ENCODE results near the gene UFD1.

Gene UFD1

DNA sequence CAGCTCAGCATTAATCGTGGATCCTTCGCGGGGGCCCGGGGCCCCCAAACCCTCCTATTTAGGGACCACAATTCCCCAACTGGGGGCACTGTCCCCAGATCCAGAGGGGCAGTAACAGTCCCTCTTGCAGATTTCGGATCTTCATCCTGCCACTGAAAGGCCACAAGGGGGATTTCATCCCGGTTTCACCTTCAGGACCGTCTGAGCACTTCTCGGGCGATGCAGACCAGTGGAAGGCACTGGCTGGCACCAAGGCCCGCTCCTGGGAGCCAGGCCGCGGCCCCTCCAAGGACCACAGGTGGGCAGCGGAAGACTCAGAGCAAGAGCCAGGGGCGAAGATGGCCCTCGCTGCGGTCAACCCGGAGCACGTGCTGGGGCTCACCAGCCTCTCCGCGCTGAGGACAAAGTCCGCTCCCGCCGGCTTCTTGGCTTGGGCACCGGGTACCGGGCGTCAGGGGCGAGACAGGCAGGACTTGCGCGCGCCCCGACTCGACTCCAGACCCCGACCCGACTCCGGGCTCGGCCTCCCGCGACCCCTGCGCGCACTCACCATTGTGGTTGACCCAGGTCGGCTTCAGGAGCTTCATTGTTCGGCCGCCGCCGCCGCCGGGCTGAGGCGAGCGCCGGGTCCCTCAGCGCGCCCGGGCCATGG is 48.0 kb downstream of the UFD1 start:
- no peak for TF ChIP-seq SIN3A (IDR thresholded peaks at IDR 0.05; ENCODE audit: borderline replicate concordance, insufficient read depth, low read length)
- no peak for TF ChIP-seq FOXP2 (optimal IDR thresholded peaks at IDR 0.05; ENCODE audit: borderline replicate concordance, extremely low read depth, extremely low read length, insufficient read depth)
- TF ChIP-seq, protein P1, sequence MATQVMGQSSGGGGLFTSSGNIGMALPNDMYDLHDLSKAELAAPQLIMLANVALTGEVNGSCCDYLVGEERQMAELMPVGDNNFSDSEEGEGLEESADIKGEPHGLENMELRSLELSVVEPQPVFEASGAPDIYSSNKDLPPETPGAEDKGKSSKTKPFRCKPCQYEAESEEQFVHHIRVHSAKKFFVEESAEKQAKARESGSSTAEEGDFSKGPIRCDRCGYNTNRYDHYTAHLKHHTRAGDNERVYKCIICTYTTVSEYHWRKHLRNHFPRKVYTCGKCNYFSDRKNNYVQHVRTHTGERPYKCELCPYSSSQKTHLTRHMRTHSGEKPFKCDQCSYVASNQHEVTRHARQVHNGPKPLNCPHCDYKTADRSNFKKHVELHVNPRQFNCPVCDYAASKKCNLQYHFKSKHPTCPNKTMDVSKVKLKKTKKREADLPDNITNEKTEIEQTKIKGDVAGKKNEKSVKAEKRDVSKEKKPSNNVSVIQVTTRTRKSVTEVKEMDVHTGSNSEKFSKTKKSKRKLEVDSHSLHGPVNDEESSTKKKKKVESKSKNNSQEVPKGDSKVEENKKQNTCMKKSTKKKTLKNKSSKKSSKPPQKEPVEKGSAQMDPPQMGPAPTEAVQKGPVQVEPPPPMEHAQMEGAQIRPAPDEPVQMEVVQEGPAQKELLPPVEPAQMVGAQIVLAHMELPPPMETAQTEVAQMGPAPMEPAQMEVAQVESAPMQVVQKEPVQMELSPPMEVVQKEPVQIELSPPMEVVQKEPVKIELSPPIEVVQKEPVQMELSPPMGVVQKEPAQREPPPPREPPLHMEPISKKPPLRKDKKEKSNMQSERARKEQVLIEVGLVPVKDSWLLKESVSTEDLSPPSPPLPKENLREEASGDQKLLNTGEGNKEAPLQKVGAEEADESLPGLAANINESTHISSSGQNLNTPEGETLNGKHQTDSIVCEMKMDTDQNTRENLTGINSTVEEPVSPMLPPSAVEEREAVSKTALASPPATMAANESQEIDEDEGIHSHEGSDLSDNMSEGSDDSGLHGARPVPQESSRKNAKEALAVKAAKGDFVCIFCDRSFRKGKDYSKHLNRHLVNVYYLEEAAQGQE (IDR thresholded peaks at IDR 0.05; ENCODE audit: insufficient read depth in 1 of 2, low read depth in 2 of 2, low read length in 2 of 2), result no peak
- no peak; the same call in 1 of the 2 replicates for TF ChIP-seq TAF1 (IDR thresholded peaks at IDR 0.05; ENCODE audit: borderline replicate concordance, insufficient read depth, low read length)
- TF ChIP-seq POLR2AphosphoS5 (IDR thresholded peaks at IDR 0.05; ENCODE audit: low read depth, low read length), result no peak

DNA sequence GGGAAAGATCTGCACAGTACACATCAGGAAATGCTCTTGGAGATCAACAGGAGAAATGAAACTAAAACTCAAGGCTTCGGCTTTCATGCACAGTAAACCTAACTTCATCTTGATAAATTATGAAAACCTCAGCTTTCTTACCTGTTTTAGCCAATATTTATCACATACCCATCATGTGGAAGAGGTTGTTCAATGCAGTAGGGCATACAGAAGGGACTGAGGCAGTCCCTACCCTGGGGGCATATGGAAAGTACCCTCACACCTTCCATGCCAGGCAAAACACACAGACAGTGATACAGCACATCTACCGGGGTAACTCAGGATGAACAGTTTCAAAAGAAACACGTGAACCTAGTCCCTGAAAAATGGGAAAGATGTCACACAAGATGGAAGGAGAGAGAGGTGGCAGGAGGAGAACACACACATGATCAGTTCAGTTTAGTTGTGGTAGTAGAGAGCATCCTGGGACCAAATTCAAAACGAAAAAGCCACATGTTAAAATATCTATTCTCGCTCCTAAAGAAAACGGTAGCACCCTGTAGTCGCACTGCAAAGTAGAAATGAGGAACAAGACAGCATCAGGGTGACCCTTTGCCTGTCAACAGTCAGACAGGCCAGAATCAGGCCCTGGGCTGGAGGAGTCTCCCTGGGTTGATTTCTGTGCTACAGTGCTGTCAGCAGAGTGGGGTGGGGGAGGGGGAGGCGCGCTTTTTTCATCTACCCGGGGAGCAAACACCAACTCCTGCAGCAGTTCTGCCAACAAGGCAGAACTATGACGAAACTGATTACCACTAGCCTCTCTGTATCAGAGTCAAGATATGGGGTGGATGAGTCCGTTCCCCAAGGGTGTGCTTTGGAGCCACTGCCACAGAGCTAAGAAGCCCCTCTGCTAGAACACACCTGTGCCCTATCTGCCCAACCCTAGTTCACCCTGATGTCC is 48.8 kb downstream of the UFD1 start:
- TF ChIP-seq SIN3A (IDR thresholded peaks at IDR 0.05; ENCODE audit: borderline replicate concordance, insufficient read depth, low read length) (no peak), FOXP2 (optimal IDR thresholded peaks at IDR 0.05; ENCODE audit: borderline replicate concordance, extremely low read depth, extremely low read length, insufficient read depth) (no peak), POLR2AphosphoS5 (IDR thresholded peaks at IDR 0.05; ENCODE audit: low read depth, low read length) (no peak), TAF1 (IDR thresholded peaks at IDR 0.05; ENCODE audit: borderline replicate concordance, insufficient read depth, low read length) (no peak)
- TF ChIP-seq, protein P1 (IDR thresholded peaks at IDR 0.05; ENCODE audit: insufficient read depth in 1 of 2, low read depth in 2 of 2, low read length in 2 of 2), result no peak

DNA sequence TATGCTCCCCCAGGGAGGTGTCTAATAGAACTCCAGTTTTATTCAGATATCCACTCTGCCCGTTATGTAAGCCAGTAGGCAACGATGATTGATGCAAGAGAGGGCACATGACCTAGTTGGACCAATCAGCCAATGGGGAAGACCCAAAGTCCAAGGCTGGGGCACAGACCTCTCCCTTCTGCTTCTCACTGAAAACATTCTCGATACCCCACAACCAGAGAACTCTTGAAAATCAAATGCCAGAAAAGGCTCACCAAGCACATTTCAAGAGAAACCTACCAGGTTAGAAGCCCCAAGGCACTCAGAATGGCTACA is 54.9 kb downstream of the UFD1 start:
- TF ChIP-seq SIN3A (IDR thresholded peaks at IDR 0.05; ENCODE audit: borderline replicate concordance, insufficient read depth, low read length), result no peak
- no peak for TF ChIP-seq FOXP2 (optimal IDR thresholded peaks at IDR 0.05; ENCODE audit: borderline replicate concordance, extremely low read depth, extremely low read length, insufficient read depth)
- no peak for TF ChIP-seq TAF1 (IDR thresholded peaks at IDR 0.05; ENCODE audit: borderline replicate concordance, insufficient read depth, low read length)
- TF ChIP-seq, protein P1 (IDR thresholded peaks at IDR 0.05; ENCODE audit: insufficient read depth in 1 of 2, low read depth in 2 of 2, low read length in 2 of 2), result no peak
- TF ChIP-seq POLR2AphosphoS5 (IDR thresholded peaks at IDR 0.05; ENCODE audit: low read depth, low read length), result no peak

DNA sequence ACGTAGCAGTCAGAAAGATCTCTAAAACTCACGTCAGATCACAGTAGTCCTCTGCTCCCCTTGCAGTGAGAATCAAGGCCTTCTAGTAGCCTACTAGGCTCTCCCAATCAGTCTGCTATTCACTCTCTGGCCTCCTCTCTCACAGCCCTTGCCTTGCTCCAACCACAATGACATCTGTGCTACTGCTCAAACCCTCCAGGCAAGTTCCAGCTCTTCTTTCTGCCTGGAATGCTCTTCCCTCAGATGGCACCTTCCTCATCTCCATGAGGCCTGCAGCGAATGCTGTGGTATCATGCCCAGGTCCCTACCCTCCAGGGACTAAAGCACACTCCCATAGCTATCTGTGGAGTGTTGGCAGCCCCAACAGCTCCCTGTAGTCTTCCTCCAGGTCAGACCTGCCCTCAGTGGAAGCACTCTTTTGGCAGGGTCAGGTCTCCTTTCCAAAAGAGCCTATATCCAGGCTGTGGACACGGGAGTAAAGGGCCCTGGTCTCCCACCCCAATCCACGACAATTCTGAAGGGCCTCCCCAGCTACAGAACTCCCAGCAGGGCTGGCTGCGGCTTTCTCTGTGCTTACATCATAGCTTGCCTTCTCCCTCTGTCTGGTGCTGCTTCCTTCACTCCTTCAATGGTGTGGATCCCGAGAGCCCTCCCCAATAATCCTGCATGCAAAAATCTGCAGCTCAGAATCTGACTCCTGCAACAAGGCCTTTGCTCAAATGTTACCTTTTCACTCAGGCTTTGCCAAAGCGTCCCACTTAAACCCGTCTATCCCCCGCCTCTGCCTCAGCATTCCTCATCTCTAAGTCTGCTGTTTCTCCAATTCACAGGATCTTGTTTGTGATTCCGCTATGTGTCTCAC is 56.3 kb downstream of the UFD1 start:
- no peak for TF ChIP-seq FOXP2 (optimal IDR thresholded peaks at IDR 0.05; ENCODE audit: borderline replicate concordance, extremely low read depth, extremely low read length, insufficient read depth)
- TF ChIP-seq, protein P1 (IDR thresholded peaks at IDR 0.05; ENCODE audit: insufficient read depth in 1 of 2, low read depth in 2 of 2, low read length in 2 of 2), result no peak
- no peak for TF ChIP-seq SIN3A (IDR thresholded peaks at IDR 0.05; ENCODE audit: borderline replicate concordance, insufficient read depth, low read length)
- no peak for TF ChIP-seq POLR2AphosphoS5 (IDR thresholded peaks at IDR 0.05; ENCODE audit: low read depth, low read length)
- TF ChIP-seq TAF1 (IDR thresholded peaks at IDR 0.05; ENCODE audit: borderline replicate concordance, insufficient read depth, low read length), result no peak
